Activated CD8-positive, alpha-beta T cell treated with anti-CD3 and anti-CD28 coated beads for 36 hours (primary cell): ENCODE data around the gene ADAMTS17. TPM values are rescaled to one million over a fixed set of nuclear protein-coding genes. Genes with fewer than 3 reads are reported as not detected.

Experiments
- ATAC-seq: fragments of 200-7000 bp; cut with Tn5 transposase; one replicate; pipeline ENCODE4 v1.10.0; 2021; ENCODE audit warnings: mild to moderate bottlenecking, moderate library complexity
- CTCF ChIA-PET: fragments of 350-600 bp; sonication (Branson Sonifier 250); formaldehyde crosslinking; loops from one replicate; lab custom pipeline; 2021; ENCODE audit warnings: antibody characterized with exemption; lab: Charles Lee
- POLR2A ChIA-PET: fragments of 350-600 bp; sonication (Branson Sonifier 250); formaldehyde crosslinking; loops from one replicate; lab custom pipeline; 2021; ENCODE audit warnings: antibody characterized with exemption; lab: Charles Lee
- DNase-seq: peaks from one replicate; pipeline ENCODE4 v3.0.0-alpha.2; 2020
- H3K27ac Mint-ChIP-seq: one replicate; pipeline ENCODE4 v1.8.0; 2021; ENCODE audit warnings: mild to moderate bottlenecking, mixed read lengths
- H3K27me3 Mint-ChIP-seq: one replicate; pipeline ENCODE4 v1.8.0; 2021; ENCODE audit warnings: mixed read lengths
- H3K36me3 Mint-ChIP-seq: one replicate; pipeline ENCODE4 v1.8.0; 2021; ENCODE audit warnings: low read depth, mixed read lengths
- H3K4me1 Mint-ChIP-seq: one replicate; pipeline ENCODE4 v1.8.0; 2021; ENCODE audit warnings: low read depth, mixed read lengths
- H3K4me3 Mint-ChIP-seq: one replicate; pipeline ENCODE4 v1.8.0; 2021; ENCODE audit warnings: mild to moderate bottlenecking, moderate library complexity, mixed read lengths
- H3K9me3 Mint-ChIP-seq: one replicate; pipeline ENCODE4 v1.8.0; 2021; ENCODE audit warnings: mixed read lengths
- CTCF ChIP-seq: fragments of 200-600 bp; IDR thresholded peaks from one replicate; pipeline ENCODE4 v1.8.0; 2022; ENCODE audit warnings: antibody characterized with exemption, mild to moderate bottlenecking
- intact Hi-C: fragments of 100-400 bp; cut with micrococcal nuclease; formaldehyde crosslinking; loops from one replicate; pipeline ENCODE4 v1.10.0; 2022
- total RNA-seq, 2 experiments: library from RNA; stranded (reverse); gene quantifications; one replicate each; pipeline ENCODE4 v1.2.3, GENCODE V29; 2021

The ADAMTS17 gene
- total RNA-seq, 2 experiments from 2014 or later = 0.60 to 1.5 TPM

- intact Hi-C loops = no loop called here
- Mint-ChIP-seq H3K4me3 (no peak overlapping the region), H3K9me3 (no peaks in the 10 kb centered on the region), H3K36me3 (no peaks in the 10 kb centered on the region), H3K27me3 (no peaks in the 10 kb centered on the region), H3K27ac (no peak overlapping the region), H3K4me1 (no peaks in the 10 kb centered on the region)
- ATAC-seq = no peak
- ChIA-PET POLR2A (no interaction called here), CTCF (no interaction called here)
- no peak for TF ChIP-seq CTCF
- DNase-seq = no peak
Observed at GRCh38 chr15:100059094-100059493, 282.7 kb downstream of the ADAMTS17 start.

GRCh38 chr15:100058458-100058857 is 283.3 kb downstream of the ADAMTS17 start:
- Mint-ChIP-seq H3K9me3 (no peaks in the 10 kb centered on the region), H3K27ac (no peak overlapping the region), H3K27me3 (no peaks in the 10 kb centered on the region), H3K4me3 (no peak overlapping the region), H3K4me1 (no peaks in the 10 kb centered on the region), H3K36me3 (no peaks in the 10 kb centered on the region)
- ChIA-PET POLR2A (no interaction called here), CTCF (no interaction called here)
- TF ChIP-seq CTCF = no peak
- no peak for ATAC-seq
- intact Hi-C loops = no loop called here
- DNase-seq = no peak

GRCh38 chr15:100057281-100057680 is 284.5 kb downstream of the ADAMTS17 start:
- CTCF ChIA-PET = no interaction called here
- no peak for DNase-seq
- no peak for ATAC-seq
- Mint-ChIP-seq H3K27ac (no peak overlapping the region), H3K27me3 (no peaks in the 10 kb centered on the region), H3K36me3 (no peaks in the 10 kb centered on the region), H3K4me1 (no peaks in the 10 kb centered on the region), H3K4me3 (no peak overlapping the region), H3K9me3 (no peaks in the 10 kb centered on the region)
- intact Hi-C loops = no loop called here
- TF ChIP-seq CTCF = no peak
- POLR2A ChIA-PET = no interaction called here

GRCh38 chr15:100056411-100057072 is 285.2 kb downstream of the ADAMTS17 start:
- Mint-ChIP-seq H3K27me3 (no peaks in the 10 kb centered on the region), H3K9me3 (no peaks in the 10 kb centered on the region), H3K27ac (no peak overlapping the region), H3K4me1 (no peaks in the 10 kb centered on the region), H3K4me3 (no peak overlapping the region), H3K36me3 (no peaks in the 10 kb centered on the region)
- intact Hi-C loops = no loop called here
- ChIA-PET POLR2A (no interaction called here), CTCF (no interaction called here)
- no peak for TF ChIP-seq CTCF
- DNase-seq (no peak), ATAC-seq (no peak)

GRCh38 chr15:100055821-100056220 is 286.0 kb downstream of the ADAMTS17 start:
- H3K4me3 Mint-ChIP-seq = no peak overlapping the region
- CTCF ChIA-PET = no interaction called here
- H3K9me3 Mint-ChIP-seq = no peaks in the 10 kb centered on the region
- no peaks in the 10 kb centered on the region for H3K4me1 Mint-ChIP-seq
- ATAC-seq (no peak), DNase-seq (no peak)
- intact Hi-C loops = no loop called here
- no peak for TF ChIP-seq CTCF
- no peak overlapping the region for H3K27ac Mint-ChIP-seq
- POLR2A ChIA-PET = no interaction called here
- no peaks in the 10 kb centered on the region for H3K36me3 Mint-ChIP-seq
- no peaks in the 10 kb centered on the region for H3K27me3 Mint-ChIP-seq
